ENCODE results near the gene WDR37.

WDR37 gene

DNA sequence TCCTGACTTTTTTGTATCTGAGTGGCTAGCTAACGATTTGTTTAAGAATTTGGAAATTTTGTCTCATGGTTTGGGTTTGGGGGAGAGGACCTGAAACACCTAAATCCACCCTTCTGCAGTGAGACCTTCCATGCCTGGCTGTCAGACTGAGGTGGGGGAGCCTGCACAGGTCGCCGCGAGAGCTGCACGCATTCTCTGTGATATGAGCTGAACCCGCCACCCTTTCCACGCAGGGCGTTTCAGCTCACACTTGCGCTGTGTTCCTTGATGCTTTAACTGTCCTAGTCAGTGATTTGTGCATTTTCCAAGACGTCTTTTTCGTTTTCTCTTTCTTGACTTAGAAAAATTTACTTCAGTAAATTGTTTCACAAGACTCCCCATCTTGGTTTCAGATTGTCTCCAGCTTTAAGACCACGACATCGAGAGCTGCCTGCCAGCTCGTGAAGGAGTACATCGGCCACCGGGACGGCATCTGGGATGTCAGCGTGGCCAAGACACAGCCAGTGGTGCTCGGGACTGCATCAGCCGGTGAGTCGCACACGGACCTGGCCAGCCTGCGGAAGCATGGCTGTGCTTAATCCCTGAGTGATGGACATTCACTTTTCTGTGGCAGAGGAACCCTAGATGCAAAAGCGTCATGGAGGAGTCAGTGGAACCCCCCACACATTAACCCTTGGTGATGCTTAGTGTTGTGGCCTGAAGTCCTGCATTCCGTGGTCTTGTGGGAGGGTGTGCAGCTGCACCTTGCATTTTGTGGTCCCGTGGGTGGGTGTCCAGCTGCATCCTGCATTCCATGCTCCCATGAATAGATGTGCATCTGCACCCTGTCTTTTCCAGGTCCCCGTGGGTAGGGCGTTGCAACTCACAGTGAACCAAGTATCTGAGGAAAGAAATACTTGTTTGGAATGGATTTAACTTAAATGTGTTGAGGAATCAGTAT, 28.1 kb downstream of the WDR37 start:
- TF ChIP-seq, protein P1, sequence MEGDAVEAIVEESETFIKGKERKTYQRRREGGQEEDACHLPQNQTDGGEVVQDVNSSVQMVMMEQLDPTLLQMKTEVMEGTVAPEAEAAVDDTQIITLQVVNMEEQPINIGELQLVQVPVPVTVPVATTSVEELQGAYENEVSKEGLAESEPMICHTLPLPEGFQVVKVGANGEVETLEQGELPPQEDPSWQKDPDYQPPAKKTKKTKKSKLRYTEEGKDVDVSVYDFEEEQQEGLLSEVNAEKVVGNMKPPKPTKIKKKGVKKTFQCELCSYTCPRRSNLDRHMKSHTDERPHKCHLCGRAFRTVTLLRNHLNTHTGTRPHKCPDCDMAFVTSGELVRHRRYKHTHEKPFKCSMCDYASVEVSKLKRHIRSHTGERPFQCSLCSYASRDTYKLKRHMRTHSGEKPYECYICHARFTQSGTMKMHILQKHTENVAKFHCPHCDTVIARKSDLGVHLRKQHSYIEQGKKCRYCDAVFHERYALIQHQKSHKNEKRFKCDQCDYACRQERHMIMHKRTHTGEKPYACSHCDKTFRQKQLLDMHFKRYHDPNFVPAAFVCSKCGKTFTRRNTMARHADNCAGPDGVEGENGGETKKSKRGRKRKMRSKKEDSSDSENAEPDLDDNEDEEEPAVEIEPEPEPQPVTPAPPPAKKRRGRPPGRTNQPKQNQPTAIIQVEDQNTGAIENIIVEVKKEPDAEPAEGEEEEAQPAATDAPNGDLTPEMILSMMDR (IDR thresholded peaks at IDR 0.05; ENCODE audit: insufficient read depth, low read depth, low read length, missing control alignments) = no peak
- H3K4me3 ChIP-seq (ENCODE audit: low read length) = no peak overlapping the region
- no peak for DNase-seq (ENCODE audit: low read depth)

- TF ChIP-seq, protein P1 (IDR thresholded peaks at IDR 0.05; ENCODE audit: insufficient read depth, low read depth, low read length, missing control alignments) = no peak
- DNase-seq (ENCODE audit: low read depth) = no peak
- H3K4me3 ChIP-seq (ENCODE audit: low read length) = no peak overlapping the region
Measured at GRCh38 chr10:1085258-1085657, 29.1 kb downstream of the WDR37 start.

DNA sequence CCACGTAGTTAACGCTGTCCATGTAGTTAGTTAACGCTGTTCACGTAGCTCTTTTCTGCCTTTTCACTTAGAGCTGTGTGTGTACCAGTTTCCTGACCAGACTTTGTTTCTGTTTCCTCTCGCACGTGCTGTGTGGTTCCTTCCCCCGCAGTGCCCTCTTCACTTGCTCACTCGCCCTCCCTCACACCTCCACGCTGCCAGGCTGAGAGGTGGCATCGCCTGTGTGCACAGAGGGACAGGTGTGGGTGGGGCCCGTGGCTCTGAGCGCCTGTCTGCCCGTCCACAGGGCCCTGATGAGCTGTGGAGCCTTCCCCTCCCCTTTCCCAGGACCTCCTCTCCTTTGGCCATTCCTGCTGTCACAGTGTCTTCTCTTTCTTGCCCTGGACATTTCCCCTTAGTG, 30.6 kb downstream of the WDR37 start:
- TF ChIP-seq, protein P1 (IDR thresholded peaks at IDR 0.05; ENCODE audit: insufficient read depth, low read depth, low read length, missing control alignments) = no peak
- DNase-seq (ENCODE audit: low read depth) = no peak
- H3K4me3 ChIP-seq (ENCODE audit: low read length) = no peak overlapping the region

GRCh38 chr10:1089017-1089689, 33.0 kb downstream of the WDR37 start:
- TF ChIP-seq, protein P1 (IDR thresholded peaks at IDR 0.05; ENCODE audit: insufficient read depth, low read depth, low read length, missing control alignments) = no peak
- DNase-seq (ENCODE audit: low read depth) = no peak
- no peak overlapping the region for H3K4me3 ChIP-seq (ENCODE audit: low read length)

- DNase-seq (ENCODE audit: low read depth) = no peak
- TF ChIP-seq, protein P1 (IDR thresholded peaks at IDR 0.05; ENCODE audit: insufficient read depth, low read depth, low read length, missing control alignments) = no peak
- no peak overlapping the region for H3K4me3 ChIP-seq (ENCODE audit: low read length)
Measured at GRCh38 chr10:1090696-1091095, 34.5 kb downstream of the WDR37 start.

DNA sequence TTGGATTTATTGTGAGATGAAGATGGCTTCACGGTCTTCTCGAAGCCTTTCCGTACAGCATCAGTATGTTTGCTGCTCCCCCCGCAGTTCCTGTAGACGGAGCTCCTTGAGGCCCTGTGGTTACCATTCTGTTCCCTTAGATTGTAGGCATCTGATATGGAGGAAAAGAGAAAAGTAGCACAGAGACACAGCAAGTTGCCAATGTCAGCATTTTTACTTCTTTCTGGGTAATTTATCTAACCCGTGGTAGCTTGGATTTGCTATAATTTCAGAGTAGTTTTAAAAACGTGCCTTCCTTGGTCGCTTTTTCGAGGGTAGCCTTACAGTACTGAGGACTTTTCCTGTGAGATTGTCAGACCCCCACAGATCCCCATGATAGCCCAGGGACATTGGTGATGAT, 37.5 kb downstream of the WDR37 start:
- H3K4me3 ChIP-seq (ENCODE audit: low read length) = no peak overlapping the region
- DNase-seq (ENCODE audit: low read depth) = no peak
- TF ChIP-seq, protein P1 (IDR thresholded peaks at IDR 0.05; ENCODE audit: insufficient read depth, low read depth, low read length, missing control alignments) = no peak
